ENCODE data around the gene PEPD.

The PEPD gene

DNA sequence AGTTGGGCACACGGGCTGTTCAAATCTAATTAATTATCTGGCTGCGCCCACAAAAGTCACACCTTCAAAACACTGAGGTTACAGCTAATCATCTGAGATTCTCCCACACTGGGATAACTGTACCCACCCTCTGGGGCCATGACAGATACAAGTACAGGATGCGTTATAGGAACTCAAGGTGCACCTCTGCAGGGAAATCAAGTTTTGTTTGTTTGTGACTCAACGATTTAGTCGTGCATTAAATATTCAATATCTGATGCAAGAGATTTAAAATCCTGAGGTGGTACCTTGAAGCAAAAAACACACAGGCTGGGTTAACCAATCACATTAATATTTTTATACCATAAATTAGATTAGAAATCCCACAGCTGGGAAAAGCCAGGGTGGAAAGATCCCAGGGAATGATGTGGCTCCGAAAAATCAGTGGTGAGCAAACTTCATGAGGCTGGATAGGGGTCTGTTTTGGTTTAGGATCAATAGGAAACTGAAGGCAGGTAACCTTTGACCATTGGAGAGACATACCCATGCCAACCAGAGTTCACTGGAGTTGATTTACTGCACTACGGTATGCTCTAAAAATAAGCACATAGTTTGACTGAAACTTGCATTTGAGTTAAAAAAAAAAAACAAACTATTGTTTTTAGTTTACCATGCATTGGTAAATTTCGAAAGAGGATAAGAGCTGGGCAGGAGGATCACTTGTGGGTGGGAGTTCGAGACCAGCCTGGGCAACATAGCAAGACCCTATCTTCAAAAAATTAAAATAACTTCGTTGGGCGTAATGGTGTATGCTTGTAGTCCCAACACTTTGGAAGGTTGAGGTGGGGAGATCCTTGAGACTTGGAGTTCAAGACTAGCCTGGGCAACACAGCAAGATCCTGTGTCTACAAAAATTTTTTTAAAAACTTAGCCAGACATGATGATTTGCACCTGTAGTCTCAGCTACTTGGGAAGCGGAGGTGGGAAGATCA is 172.0 kb downstream of the PEPD start:
- DNase-seq = no peak

DNA sequence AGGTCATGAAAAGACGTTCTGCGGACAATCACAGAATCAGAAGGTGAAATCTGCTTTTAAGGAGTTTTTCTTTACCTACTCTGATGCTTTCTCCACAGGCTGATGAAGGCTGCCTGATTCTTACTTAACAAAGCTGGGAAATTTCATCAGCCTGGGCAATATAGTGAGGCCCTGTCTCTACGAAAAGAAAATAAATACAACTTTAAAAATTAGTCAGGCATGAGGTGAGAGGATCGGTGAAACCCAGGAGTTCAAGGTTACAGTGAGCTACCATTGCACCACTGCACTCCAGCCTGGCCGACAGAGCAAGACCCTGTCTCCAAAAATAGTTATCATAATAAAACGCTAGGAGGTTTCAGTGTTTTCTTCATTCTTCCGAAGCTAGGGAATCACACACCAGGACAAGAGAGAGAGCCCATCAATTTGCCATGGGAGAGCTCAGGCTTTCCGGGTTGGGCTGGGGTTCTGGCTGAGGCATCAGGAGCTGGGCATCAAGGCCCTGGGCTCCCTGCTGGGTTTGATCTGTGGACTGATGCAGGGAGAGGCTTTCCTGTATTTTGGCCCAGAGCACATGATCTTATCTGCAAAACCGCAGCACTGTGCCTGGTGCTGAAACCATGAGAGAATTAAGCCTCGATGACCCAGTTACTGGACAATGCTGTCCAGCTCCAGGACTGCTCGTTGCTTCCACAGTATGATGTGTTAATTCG is 173.1 kb downstream of the PEPD start:
- DNase-seq = no peak

DNA sequence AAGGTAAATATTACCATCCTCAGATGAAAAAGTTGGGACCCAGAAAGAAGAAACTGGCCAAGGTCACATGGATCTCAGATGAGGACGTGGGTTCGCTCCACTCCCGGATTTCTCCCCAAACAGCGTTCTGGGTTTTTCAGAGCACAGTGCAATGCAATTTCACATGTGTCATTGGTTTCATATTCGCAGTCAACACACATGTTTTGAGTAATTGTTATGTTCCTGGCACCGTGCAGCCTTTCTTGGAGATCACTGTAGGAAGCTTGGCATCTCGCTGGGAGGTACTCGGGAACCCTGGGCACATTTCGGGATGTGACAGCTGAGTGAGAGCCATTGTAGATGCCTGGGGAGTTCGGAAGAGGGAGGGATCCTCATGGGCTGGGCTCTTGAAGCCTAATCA is 174.3 kb downstream of the PEPD start:
- DNase-seq = no peak

DNA sequence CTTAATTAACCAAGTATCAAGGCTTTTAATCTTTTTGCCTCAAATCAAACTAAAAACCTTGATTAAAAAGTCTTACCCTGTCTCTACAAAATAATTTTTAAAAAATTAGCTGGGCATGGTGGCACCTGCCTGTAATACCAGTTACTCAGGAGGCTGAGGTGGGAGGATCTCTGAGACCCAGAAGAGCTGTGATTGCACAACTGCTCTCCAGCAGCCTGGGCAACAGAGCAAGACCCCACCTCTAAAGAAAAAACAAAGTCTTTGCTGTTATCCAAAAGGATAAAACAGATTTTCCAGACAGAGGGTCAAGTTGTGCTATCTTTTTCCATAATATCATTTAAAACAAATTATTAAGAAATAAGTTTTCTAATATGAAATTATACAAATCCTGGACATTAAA is 174.9 kb downstream of the PEPD start:
- DNase-seq = no peak

DNA sequence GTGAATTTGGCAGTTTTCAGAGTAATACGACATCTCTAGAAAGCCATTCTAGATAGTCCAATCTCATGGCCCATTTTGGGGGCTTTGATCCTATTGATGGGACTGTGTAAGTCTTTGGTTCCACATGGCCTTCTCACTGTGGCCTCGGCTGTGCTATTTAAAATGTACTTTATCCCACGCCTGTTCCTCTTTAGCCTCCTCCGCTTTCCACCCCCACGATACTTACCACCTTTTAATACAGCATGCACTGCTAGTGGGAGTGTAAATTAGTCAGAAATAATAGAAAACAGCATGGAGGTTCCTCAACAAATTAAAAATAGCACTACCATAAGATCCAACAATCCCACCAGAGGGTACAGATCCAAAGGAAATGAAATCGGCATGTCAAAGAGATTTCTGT is 176.4 kb downstream of the PEPD start:
- DNase-seq = no peak

DNA sequence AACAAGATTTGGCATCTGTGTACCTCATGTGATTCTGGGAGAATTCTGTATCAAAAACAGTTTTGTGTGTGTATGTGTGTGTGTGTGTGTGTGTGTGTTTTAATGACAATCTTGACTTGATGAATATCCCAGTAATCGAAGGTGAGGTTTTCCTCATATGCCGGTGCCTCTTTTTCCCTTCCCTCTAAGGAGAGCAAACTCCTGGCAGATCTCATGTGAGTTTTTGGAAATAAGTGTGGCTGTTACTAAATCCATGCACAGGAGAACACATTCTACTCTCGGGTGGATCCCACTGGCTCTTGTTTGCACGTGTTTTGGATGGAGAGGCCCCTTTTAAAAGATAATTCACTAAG is 177.0 kb downstream of the PEPD start:
- DNase-seq = no peak

DNA sequence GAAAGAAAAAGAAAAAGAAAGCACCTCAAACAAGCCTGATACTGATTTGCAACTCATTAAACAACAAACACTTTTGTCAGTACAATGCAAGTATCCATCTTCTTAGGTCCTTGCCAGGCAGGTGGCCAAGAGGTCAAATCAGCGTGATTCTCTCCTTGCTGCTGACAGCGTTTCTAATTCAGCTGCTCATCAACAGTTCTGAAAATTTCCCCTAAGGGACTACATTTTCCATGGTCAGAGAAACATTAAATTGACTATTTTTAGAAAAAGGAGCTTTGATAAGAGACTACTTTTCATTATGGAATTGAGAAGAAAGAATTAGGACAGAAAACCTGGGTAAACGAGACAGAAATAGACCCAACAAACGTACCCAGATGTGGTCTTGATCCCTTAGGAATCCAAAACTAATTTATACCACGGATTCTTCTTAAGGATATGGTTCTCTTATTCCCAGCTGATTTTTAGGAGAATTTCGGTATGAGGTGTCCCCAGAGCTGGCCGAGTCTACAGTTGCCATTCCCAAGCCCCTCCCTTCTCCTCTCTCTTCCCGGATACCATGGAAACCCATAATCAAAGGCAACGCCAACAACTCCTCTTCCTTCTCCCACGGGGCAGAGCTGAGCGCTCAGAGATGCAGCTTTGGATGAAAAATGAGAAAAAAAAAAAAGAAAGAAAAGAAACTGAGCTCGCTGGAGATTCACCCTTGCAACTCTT is 177.6 kb downstream of the PEPD start:
- no peak for DNase-seq

DNA sequence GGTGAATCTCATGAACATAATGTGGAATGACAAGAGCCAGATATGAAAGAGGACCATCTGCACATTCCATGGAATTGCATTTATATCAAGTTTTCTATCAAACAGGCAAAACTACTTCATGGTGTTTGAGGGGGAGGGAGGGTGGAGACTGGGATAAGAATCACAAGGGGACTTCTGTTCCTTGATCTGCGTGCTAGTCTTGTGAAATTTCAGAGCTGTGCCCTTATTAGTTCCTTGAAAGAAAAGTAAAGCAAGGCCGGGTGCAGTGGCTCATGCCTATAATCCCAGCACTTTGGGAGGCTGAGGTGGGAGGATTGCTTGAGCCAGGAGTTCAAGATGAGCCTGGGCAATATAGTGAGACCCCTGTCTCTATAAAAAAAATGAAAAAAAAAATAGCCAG is 178.3 kb downstream of the PEPD start:
- no peak for DNase-seq

DNA sequence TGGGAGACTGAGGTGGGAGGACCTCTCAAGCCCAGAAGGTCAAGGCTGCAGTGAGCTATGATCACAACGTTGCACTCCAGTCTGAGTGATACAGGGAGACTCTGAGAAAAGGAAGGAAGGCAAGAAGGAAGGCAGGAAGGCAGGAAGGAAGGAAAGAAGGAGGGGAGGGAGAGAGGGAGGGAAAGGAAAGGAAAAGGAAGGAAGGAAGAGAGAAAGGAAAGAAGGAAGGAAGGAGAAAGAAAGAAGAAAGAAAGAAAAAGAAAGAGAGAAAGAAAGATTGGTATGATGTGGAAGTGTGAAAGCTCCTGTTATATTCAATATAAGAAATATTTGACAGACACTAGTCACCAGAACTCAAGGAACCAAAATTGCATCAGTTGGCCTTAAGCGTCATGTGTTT is 180.6 kb downstream of the PEPD start:
- no peak for DNase-seq

DNA sequence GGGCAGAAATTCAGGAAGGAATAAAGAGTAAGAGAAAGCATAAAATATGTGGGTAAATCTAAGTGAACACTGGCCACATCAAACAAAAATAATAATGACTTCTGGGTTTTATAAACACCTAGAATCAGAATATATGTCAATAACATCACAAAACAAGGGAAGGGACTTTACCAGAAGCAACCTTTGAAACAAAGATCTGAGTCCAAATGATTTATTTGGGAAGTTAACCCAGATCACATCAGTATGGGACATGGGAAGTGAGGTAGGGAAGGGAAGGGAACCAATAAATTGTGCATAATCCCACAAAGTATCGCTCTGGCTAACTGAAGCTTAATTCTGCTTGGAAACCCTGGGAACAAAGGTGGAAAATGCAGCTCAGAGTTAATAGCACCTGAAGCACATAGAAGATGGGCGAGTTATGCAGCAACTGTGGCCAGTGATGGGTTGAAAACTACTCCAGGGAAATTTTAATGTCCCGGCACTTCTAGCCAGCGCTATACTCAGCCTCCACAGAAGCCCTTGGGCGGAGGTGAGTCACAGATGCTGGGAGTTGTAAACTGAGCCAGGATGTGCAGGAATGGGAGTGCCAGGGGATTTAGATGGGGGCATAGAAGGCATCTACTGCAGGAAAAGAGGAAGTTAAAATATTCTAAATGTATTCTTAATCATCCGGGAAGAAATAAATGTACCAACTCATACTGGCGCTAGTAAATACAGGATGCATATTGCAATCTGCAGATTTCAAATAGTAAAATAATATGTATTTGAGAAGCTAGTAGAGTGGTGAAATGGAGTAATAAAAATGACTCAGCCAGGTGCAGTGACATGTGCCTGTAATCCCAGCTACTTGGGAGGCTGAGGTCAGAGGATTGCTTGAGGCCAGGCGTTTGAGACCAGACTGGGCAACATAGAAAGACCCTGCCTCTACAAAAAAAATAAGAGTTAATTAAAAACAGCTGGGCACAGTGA is 182.3 kb downstream of the PEPD start:
- DNase-seq = no peak

Measured in stimulated activated CD4-positive, alpha-beta T cell treated with anti-CD3 and anti-CD28 coated beads, Interleukin-4, amount 100 ng/mL, for 24 hours (primary cell).